NCI-H2029 treated with DMSO at 0.1 percent for 48 hours (cell line): ENCODE measurements around the gene LRRC57.
A peak's percentile ranks its signal among the peaks of the same experiment; 100 is the strongest.

Source experiments
- DNase-seq: peaks from one replicate; lab custom pipeline; 2025; lab: John Stamatoyannopoulos, UW

Gene LRRC57

DNA sequence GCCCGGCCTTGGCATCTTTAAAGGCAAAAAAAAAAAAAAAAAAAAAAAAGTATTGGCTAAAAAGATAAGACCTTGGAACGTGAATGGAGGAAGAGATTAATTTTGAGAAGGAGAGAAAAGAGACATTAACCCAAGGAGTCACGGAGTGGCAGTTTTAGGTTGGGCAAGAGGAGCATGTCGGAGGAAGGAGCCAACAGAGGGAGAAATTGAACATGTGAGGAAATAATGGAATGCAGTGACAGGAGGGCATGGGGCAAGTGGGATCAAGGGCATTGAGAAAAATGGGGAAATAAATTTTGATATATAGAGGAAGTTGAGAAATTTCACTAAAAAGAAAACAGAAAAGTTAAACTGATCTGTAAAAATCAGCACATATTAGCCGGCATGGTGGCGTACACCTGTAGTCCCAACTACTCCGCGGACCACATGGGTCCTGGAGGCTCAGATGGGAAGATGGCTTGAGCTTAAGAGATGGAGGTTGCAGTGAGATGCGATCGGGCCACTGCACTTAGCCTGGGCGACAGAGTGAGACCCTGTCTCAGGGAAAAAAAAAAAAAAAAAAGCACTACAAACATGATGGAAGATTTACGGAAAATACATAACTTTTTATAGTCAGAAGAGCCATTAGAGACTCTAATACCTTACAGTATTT lies 1.3 kb upstream of the LRRC57 start:
- DNase-seq: no peak

DNA sequence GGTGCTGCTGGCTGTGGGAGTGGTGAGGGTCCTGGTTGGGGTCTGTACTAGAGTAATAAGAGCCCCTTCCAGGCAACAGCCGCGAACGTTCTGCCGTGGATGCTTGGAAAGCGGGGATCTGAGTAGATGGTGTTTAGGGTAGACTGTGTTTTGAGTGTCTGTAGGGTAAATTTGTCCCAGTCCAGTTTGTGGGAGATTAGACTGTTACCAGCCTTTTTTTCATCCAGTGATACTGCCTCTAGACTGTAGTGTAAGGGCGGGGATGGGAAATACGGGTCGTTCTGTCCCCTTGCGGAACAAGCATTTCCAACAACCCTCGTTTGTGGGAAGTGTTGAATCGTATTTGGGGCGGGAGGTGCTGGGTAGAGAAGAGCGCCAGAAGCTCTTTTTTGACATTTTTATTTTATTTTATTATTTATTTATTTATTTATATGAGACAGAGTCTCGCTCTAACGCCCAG lies 469 bp upstream of the LRRC57 start:
- DNase-seq: no peak

DNA sequence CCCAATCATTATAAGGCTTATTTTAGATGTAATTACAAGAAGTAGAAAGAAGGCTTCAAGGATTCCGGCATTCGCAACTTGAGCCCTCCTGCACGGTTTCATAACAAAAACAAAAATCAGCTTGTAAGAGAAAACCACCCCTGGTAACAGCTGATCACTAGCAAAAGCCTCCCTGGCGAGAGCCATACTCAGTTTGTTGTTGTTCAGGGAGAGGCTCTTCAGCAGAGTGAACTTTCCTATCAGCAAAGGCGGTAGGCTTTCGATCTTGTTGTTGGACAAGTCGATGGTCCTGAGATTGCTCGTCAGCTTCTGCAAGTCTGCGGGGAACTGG lies 710 bp downstream of the LRRC57 start:
- DNase-seq: no peak

DNA sequence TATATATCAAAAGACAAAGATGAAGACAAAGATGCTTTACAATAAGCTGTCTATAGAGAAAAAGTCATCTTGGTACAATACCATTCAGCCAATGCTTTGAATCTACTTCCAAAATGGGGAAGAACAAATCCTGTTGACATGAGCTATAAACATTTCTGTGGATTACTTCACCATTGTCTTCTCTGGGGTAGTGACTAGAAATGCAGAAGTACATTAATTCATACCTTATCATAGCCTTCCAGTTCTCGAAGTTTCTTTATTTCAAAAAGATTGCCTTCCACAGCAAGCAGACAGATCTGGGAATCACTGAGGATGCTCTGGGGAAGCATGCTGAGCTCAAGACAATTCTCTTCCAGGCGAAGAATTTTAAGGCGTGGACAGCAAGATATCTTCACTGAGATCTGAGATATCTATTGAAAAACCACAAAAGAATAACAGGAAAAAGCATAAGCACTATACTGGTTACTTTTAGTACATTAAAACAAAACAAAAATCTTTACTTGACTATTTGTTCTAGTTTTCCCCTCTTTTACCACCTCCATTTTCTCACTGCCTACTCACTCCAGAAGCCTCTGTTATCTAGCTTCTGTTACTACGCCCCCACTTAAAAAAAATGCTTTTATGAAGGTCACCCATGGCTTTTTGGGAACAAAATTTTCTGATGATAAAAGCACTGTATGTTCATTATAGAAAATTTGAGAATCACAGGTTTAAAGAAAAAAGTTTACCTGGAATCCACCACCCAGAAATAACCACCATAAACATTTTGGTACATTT lies 3.6 kb downstream of the LRRC57 start:
- no peak for DNase-seq

DNA sequence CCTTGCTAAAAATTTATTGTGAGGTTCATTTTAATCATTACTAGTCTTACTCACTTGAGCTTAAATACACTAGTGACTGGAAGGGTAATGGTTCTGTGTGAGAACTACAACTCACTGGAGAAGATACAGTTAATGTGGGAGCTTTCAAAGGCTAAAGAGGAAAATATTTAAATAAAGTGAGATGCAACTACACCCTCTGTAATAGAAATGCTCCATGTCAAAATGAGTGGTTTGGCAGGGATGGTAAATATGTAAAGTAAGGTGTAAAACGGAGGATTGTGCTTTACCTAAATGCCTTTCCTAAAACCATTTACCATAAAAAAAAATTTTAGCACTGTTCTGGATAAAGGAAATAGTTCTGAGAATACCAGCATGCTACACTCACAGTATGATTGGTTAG lies 15.3 kb downstream of the LRRC57 start:
- DNase-seq: no peak

DNA sequence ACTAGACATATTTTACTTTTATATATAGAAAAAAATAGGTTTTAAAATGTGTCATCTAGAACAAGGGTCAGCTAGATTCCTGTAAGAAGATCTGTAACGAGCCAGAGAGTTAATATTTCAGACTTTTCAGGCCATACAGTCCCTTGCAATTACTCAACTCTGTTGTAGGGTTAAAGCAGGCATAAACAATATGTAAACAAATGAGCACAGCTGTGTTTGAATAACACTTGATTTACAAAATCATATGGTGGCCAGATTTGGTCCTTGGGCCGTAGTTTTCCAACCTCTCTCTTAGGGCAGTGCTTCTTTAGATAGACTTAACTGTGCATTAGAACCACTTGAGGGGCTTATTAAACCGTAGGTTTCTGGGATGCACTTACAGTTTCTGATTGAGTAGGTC lies 19.6 kb downstream of the LRRC57 start:
- DNase-seq: no peak

DNA sequence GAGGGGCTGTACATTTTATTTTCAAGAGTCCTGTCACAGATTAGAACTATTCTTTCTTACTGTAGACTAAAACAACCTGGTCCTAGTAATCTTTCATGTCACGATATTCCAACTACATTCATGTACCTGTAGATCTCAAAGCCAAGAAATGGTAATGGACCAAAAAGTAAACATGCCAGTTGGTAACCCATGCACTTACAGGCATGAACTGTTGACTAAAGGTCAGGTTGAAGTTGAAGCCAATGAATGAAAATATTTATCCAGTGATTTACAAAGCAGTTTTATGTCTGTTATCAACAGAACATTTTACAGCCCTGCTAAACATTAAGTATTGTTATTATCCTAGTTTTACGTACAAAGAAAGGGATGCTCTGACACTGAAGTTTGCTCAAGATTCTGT lies 25.3 kb downstream of the LRRC57 start:
- no peak for DNase-seq

DNA sequence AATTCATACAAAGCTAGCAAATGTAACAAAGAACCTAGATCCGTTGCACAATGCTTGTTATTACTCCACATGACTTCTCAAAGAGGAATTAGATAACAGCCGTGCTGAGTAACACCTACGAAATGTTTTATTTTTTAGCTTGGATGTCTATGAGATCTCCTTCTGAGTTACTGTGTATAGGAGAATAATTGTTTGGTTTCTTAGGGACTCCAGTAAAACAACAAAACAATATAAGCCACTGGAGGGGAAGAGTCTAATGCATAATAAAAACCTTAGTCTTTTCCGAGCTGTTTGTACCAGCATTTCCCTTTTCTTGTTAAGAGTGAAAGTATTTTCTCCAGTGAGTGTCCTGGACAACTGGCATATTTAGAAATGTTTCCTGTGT lies 37.6 kb downstream of the LRRC57 start:
- no peak for DNase-seq

DNA sequence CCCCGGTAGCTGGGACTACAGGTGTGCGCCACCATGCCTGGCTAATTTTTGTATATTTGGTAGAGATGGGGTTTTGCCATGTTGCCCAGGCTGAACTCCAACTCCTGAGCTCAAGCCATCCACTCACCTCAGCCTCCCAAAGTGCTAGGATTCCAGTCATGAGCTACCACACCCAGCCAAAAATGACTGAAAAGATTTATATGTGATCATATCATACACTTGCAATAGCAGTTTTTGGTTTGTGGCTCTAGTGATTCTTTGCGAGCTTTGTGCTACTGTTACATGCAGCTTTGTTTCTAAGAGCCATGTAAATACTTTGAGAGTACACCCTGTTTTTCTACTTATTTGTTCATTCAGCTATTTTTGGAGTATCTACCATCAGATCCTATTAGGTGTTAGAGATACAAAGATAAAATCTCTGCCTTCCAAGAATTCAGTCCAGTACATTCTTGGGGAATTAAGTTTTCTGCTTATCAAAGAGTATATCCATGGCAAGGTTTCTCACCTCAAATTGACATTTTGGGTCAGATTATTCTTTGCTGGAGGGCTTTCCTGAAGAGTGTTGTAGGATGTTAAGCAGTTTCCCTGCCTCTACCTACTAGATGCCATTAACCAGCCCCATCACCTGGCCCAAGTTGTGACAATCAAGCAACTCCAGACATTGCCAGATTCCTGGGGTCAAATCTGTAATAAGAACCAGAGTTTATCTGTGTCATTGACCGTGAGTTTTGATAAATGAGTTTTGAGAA lies 38.2 kb downstream of the LRRC57 start:
- no peak for DNase-seq

DNA sequence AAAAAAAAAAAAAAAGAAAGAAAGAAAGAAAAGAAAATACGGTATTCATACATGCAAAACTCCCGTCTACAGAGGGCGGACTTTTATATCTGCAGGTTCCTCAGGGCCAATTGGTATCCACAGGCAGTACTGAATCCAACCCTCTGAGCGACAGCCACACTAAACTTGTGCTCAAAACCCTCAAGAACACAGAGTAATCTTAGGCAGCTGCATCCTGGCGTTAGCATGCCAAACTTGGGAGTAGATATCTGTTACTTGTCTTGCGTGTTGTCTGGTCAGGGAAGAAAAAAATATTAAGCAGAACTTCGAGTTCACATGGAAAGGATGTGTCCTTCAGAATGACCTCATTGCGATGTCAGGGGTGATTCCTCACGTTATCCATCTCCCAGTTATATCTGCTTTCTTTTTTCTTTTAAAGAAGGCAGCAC lies 40.3 kb downstream of the LRRC57 start:
- no peak for DNase-seq

DNA sequence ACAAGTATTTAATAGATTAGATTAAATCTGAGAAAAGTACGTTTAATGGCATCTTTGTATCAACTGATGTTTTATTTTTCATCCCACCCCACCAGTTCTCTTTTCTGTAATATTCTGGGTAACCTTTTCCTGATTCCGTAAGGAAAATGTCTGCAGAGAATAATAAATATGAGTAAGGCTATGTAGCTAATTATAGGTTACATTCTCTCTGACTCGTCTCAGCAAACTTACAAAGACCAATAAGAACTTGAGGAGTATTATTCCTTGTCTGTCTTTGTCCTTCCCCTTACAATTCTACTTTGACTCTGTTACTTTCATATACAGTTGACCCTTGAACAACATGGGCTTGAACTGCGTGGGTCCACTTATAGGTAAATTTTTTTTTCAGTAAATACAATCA lies 41.1 kb downstream of the LRRC57 start:
- DNase-seq: no peak

DNA sequence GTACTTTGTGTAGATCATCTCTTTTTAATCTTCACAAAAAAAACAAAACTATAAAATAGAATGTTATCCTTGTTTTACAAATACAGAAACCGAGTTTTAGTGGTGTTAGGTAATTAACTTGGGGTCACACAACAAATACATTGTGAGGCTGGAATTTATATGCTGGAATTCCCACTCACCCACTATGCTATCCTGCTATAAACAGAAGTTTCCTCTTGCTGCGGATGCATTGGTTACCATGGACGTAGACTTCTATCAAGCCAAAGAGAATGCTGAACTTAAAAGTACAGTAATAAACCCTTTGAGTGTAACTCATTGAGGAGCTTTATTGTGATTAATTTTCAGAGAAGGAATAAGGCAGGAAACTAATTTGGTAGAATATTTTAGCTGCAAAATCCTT lies 44.0 kb downstream of the LRRC57 start:
- no peak for DNase-seq

DNA sequence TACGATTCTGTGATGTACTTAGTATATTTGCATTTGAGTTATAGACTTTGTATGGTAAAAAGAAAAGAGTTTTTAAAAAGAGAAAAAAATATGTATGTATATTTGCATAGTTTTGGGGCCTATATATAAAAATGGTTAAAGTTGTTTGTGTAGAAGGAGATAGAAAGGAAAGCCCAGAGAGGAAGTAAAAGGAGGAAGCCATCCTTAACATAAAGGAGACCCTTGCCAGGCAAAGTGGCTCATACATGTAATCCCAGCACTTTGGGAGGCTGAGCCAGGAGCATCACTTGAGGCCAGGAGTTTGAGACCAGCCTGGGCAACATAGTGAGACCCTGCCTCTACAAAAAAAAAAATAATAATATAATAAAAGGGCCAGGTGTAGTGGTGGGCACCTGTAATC lies 44.8 kb downstream of the LRRC57 start:
- no peak for DNase-seq

DNA sequence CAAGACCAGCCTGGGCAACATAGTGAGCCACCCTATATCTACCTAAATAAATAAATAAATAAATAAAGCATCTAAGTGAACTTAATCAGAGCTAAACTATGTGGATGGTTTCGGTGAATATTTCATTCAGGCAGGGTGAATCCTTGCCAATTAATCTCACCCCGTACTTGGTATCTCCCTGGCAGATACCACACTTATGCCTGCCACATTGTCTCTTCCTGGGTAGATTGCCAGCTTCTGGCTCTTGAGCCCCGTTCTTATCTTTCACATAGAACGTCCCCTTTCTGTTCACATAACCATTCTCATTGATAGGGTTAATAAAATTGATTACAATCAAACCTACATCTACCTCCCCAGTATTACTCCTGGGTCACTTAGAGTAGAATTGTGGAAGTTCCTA lies 46.1 kb downstream of the LRRC57 start:
- DNase-seq: no peak

DNA sequence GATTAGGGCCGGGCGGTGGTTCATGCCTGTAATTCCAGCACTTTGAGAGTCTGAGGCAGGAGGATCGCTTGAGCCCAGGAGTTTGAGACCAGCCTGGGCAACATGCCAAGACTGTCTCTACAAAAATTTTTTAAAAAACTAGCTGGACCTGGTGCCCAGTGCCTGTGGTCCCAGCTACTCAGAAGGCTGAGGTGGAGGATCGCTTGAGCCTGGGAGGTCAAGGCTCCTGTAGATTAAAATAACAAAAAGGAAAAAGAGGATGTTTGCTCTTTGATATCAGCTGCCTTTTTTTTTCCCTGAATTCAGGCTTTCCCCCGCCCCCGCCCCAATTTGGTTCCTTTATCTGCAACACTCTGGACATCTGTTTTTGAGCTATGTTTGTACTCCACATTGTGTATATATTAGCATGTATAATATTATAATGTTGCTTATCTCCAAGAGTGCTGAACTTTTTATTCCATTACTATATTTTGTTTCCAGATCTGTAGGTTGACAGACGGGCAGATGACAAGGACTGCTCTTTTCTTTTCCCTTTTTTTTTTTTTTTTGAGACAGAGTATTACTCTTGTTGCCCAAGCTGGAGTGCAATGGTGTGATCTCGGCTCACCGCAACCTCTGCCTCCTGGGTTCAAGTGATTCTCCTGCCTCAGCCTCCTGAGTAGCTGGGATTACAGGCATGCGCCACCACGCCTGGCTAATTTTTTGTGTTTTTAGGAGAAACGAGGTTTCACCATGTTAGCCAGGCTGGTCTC lies 48.6 kb downstream of the LRRC57 start:
- no peak for DNase-seq

DNA sequence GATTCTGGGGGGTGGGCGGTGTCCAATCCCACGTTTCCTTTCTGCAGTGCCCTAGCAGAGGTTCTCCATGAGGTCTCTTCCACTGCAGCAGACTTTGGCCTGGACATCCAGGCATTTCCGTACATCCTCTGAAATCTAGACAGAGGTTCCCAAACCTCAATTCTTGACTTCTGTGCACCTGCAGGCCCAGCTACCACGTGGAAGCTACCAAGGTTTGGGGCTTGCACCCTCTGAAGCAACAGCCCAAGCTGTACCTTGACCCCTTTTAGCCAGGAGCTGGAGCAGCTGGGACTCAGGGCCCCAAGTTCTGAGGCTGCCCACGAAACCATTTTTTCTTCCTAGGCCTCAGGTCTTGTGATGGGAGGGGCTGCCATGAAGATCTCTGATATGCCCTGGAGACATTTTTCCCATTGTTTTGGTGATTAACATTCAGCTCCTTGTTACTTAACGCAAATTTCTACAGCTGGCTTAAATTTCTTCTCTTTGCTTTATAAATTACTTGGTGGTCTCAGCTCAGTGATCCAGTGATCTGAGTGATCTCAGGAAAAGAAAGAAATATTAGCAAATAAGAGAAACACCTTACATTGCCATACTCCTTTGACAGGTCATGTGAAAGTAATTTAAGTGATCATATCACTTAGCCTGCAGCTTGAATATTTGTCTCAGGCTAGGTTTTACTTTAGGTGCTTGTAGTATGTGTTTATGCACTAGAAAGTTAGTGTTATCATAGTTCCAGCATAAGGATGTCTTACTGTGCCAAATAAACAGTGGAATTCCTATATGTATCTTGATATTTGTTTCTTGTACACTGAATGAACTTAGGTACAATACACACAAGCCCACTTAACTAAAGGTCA lies 50.2 kb downstream of the LRRC57 start:
- DNase-seq: no peak

DNA sequence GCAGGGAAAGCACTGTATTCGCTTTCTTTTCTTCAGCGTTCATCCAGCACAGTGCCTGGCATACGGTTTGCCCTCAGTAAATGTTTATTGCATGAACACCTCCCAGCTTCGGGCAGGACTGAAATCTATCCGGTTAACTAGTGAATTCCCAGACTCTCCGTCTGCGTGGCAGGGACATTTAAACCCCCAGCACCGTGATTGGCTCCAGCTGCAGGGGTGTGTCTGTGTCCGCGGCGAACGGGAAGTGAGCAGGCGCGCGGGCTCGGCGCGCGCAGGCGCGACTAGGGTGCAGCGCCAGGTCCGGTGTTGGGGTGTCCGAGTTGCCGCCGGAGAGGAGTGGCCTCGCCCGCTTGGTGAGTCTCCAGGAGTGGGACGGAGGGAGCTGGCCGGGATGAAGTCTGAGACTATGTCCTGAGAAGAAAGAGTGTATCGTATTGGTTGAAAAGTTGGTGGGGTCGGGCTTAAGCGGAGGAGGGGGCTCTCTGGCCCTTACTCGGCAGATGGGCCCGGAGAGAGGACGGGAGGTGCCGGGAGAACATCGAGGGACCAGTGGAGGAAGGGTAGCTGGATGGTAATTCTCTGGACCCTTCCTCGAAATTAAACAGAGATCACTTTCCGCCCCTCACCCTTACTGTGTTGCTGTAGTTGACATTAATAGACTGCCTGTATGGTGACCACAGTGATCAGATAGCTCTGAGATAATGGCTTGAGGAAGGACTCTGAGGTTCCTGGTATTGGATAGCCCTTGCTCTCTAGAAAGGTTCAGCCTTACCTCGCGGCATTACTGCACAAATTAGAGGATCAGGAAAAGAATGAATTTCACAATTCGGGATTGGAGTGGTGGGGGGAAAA lies 53.0 kb downstream of the LRRC57 start, which contains the start of gene SNAP23:
Gene SNAP23 (plus strand): TSS at position 274 of the 852 bp plus-strand sequence. CDS start 16,213 bp downstream, outside the sequence.
- DNase-seq: peak; percentile 19

DNA sequence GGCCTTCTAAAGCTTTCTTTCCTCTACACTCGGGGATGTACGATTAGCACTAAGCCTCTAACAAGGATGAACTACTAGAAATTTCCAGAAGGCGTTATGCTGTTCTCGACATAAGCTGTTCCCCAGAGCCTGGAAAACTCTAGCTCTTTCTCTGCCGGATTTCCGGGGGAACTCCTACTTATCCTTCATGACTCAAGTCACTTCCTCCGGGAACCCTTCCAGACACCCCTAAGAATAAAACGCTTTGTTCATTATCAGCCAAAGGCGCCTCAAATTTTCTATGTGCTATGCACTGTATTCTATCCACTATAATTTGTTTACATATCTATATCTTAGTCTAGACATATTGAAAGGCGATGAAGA lies 53.6 kb downstream of the LRRC57 start:
- no peak for DNase-seq

DNA sequence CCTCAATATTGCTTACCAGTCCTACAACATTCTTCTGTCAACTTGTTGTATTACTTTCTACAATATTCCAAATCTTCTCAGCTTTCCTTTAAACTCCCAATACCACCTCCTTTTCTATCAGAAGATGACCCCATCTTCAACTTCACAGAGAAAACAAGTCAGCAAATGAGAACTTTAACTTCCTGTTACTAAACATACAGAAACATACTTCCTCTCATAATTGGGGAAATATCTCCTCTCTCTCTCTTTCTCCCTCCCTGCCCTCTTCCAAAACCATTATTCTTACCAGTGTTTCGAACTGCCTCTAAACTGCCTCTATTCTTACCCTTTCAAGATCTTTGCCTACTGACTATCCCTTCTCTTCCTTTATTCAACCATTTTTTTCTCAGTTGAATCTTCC lies 54.9 kb downstream of the LRRC57 start:
- no peak for DNase-seq

DNA sequence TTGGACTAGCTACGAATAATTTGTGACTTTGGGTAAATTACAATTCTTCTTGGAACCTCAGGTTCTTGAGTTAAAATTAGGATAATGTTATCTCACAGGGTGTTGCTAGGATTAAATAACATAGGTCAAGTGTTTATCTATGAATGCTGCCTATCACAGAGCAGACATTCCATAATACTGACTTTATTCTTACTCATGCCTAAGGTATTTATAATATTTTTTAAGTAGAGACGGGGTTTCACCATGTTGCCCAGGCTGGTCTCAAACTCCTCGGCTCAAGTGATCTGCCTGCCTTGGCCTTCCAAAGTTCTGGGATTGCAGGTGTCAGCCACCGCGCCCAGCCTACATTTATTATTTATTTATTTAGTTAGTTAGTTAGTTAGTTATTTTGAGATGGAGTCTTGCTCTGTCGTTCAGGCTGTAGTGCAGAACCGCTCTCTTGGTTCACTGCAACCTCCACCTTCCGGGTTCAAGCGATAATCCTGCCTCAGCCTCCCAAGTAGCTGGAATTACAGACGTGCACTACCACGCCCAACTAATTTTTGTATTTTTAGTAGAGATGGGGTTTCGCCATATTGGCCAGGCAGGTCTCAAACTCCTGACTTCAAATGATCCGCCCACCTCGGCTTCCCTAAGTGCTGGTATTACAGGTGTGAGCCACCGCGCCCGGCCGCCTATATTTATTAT lies 56.9 kb downstream of the LRRC57 start:
- no peak for DNase-seq
